GM19328 (cell line): Measurements from ENCODE around the gene METTL22.

Experiments used
- ATAC-seq: cut with Tn5 transposase; IDR thresholded peaks from one replicate; pipeline ENCODE4 v1.9.1; 2021; ENCODE audit warnings: mild to moderate bottlenecking, moderate library complexity; ENCODE audit not compliant: unreplicated experiment

METTL22 gene

DNA sequence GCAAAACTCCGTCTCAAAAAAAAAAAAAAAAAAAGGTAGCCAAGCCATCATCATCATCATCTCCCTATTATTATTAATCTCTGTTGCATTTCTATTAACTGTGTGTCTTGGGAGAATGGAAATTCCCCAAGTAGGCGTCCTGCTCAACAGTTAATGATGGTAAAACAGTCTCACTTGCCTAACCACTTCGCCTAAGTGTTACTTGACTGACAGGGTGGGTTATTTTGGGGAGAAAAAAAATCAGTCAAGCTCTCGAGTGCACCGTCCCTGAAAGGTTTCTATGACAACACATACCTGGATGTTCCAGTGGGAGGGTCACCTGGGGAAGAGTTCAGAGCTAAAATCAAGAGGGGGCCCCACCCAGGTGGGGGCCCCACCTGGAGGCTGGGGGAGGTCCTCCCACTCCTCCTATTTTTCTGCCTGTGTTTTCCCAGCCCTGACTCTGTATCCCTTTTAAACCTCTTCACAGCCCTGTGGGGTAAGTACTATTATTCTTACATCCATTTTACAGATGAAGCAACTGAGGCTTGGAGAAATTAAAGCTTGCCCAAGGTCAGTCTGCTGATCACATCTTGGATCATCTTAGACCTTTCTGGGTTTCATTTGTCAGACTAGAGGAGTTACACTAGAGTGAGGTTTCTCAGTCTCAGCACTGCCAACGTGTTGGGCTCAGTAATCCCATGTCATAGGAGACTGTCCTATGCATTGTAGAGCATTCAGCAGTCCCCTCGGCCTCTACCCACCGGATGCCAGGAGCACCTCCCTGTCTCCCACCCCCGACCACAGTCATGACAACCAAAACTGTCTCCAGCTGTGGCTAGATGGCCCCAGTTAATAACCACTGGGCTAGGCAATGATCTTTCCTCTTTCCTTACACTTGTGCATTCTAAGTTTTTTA is 41.9 kb downstream of the METTL22 start:
- no peak for ATAC-seq

DNA sequence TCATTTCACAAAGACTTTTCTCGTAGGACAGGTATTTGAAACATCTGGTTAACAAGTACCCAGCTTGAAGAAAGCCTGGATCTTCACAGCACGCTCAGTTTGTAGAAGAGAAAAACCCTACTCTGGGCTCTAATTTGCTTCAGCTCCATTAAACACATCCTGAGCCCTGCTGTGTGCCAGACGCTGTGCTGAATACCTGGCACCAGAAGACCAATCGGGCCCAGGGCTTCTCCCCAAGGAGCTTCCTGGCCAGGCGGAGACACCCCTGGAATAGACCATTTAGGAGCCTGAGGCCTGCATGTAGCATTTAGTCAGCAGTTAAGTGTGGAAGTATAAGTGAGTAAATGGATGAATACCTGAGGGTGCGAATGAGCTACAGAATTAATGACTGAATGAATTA is 44.0 kb downstream of the METTL22 start:
- no peak for ATAC-seq

DNA sequence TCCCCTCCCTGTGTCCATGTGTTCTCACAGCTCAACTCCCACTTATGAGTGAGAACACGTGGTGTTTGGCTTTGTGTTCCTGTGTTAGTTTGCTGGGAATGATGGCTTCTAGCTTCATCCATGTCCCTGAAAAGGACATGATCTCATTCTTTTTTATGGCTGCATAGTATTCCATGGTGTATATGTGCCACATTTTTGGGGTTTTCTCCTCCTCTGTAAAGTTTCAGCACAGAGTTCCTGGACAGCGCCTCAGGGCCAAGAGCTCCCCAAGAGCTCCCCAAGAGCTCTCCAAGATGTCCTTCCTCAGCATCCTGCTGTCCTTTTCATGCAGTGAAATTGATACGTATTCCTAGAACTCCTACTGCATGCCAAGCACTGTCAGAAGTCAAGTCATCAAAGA is 46.0 kb downstream of the METTL22 start:
- ATAC-seq = no peak

DNA sequence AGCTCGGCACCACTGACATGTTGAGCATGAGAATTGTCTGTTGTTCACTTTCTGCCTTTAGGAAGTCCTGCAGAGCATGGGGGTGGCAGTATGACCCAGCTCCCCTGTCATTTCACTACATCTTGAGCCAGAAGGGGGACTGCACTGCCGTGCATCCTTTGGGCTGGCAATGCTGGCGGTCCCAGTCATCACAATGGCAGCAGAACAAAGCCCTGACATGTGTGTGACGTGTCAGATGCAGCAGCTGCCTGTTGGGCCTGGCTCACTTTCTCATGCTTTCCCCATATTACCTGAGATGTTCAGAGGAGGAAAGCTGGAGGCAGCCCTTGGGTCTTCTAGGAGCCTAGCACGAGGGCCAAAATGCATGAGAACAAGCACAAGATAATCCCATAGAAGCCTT is 46.6 kb downstream of the METTL22 start:
- no peak for ATAC-seq

DNA sequence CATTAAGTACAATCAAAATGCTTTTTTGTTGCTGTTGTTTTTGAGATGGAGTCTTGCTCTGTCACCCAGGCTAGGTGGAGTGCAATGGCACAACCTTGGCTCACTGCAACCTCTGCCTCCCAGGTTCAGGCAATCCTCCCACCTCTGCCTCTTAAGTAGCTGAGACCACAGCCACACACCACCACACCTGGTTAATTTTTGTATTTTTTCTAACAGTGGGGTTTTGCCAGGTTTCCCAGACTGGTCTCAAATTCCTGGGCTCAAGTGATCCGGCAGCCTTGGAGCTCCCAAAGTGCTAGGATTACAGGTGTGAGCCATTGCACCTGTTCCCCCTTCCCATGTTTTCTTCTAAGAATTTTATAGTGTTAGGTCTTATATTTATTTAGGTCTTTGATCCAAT is 48.0 kb downstream of the METTL22 start:
- no peak for ATAC-seq

DNA sequence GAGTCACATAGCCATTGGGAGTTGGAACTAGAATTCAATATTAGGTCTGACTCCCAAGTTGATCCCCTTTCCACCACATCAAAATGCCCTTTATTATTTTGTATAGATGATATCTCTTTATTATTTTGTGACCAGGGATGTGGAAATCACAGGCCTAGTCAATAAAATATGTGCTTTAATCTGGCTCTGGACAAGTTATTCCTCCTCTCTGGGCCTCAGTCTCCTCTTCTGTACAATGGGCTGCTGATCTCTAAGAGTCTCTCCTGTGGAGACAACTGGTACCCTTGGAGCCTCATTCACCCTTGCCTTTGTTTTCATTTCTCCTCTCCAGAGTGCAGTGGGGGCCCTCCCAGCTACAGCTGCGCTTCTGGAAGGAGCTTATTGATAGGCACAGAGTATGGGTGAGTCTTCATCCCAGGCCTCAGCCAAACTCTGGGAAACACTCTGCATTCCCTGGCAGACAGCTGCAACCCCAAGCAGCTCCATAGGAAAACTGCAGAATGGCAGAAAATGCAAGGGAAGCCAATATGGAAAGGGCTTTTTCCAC is 48.6 kb downstream of the METTL22 start:
- no peak for ATAC-seq

DNA sequence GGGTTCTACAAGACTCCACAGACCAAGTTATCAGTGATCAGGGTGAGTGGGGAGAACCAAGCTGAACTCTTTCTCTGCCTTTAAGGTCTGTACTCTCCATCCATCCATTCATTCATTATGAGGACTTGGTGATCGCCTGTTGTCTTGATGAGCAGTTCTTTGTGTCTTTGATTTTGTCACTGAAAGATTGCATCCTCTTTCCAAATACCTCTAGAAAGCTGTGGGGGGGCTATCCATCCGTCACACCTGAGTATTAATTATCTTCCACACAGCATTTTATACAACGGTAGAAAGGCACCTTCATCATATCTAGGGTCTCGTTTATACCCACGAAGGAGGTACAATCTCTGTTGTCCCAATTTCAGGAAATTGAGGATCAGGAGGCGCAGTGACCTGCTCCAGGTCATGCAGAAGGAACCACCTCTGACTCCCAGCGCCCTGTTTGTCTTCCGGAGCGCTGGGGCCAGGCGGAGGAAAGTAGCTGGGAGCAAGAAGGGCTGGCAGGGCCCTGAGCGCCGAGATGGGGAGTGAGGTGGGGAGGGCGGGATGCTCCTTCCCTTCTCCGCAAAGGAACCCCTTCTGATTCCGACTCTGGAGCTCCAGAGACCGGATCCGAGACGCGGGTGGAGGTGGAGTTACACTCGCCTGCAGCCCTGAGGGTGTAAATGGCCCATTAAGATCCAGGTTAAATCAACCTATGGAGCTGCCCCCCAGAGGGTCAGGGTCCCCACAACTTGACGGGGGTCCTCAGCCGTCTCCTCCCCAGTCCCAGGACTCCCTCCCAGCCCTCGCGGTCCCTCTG is 52.3 kb downstream of the METTL22 start:
- peak; percentile 39 for ATAC-seq

DNA sequence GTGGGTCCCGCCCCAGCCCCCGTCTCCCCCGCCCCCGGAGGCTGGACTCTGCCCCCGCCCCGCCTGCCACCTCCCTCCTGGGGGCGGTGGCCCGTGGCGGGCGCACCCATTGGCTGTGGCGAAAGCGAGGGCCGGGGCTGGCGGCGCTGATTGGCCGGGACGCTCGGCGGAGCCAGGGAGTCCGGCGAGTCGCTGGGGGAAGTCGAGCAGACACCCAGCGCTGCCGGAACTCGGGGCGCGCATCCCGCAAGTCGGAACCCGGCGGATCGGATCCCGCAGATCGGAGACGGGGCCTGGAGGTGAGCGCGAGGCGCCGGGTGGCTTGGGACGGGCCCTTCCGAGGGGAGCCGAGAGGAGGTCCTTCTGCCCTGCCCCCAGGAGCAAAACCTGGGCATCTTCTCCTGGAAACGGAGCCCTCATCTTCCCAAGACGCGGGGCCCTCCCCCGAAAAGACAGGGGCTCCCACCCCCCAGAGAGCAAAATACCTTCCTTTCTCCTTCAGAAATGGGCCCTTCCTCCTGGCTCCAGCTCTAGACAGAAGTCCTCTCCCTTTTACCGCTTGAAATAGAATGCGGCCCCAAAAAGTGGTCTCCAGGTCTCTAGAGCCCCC is 53.0 kb downstream of the METTL22 start, which contains the start of gene ABAT:
TSS of gene ABAT (plus strand) at position 205 of the 610 bp plus-strand sequence. CDS start 61,123 bp downstream, outside the sequence.
- peak; percentile 100 for ATAC-seq

DNA sequence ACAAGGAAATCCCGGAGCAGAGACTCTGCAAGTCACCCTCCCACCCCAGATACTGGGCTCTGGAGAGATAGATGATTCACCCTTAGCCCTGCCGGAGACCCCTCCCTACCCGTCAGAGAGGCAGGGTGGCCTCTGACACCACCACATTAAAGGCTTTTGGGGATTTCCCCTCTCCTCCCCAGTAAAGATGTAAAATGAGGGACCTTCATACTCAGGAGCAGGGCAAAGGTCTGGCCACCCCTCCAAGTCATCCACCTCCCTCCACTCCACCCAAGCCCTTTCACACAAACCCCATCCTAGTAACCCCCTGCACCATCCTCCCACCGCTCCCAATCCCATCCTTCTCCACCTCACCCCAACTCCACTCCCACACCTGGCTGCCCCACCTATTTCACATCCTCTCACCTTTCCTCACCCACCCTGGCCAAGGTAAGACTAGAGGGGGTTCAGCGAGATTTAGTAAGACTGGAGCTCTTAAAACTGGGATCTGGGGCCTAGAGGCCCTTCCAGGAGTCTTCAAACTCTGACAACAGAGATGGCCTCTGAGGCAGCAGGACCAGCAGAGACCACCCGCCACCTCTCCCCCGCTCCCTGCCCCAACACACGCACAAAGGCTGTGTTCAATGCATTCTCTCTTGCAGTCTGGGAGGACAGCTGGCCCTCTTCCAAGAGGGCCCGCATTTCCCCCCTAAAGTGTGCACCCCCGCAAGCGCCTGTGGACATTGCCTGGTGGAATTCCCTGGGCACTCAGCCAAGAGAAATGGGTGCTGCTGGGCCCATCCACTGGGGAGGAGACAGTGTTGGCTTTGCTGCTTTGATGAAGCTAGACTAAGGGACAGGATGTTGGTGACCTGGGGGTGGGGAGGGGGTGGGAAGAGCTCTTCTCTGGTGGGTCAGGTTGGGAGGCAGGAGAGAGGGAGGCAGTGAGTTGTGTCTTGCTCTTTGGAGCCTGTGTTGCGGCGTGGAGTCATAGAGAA is 54.0 kb downstream of the METTL22 start:
- ATAC-seq = no peak

DNA sequence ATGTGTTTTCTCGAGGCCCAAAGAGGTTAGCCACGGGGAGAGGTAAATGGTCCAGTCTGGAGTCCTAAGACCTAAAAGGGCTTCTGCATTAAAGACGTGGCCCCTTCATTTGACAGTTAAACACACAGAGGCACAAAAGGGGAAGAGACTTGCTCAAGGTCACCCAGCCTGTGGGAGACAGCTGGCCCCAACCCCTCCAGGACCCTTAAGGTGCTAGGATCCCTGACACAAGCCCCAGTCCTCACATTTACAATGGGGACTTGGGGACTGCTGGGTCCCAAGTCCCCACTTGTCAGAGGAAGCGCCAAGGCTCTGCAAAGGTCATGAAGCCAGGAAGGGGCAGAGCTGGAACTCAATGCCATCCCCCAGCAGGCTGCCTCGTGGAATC is 54.7 kb downstream of the METTL22 start:
- ATAC-seq = no peak

DNA sequence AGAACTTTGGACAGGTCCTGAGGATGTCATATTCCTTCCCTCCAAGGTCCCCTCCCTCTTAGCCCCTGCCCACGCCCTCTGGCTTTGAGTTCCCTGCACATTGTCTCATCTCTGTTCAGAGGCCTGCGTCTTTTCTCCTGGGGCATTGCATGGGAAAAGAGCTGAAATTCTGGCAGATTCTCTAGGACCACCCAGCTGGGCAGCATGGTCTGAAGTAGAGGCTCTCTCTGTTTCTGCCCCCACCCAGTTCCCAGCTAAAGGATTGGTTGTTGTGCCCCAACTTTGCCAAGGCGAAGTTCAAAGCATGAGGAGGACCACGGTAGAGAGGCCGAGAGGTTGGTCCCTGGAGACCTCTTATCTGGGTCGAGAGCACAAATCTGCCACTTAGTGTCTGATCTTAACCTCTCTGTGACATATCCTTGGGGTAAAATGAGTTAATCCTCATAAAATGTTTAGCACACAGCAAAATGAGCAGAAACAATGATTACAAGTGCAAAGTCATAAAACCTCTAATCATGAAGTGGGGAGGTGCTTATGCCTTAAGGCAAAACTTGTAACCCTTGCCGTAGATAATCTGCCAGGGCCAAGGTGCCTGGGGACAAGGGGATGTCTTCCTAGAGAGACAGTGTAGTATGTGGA is 55.4 kb downstream of the METTL22 start:
- ATAC-seq = no peak

DNA sequence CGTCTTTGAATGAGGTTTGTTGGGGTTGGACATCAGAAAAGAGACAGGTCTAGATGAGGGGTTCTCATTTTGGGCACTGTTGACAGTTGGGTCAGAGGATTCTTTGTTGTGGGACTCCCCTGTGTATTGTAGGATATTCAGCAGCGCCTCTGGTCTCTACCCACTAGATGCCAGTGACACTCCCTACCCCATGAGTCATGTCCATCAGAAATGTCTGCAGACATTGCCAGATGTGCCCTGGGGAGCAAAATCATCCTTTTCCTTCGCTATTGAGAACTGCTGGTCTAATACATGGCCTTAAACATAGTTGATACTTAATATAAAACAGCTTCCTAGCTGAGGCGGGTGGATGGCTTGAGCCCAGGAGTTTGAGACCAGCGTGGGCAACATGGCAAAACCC is 56.0 kb downstream of the METTL22 start:
- no peak for ATAC-seq

DNA sequence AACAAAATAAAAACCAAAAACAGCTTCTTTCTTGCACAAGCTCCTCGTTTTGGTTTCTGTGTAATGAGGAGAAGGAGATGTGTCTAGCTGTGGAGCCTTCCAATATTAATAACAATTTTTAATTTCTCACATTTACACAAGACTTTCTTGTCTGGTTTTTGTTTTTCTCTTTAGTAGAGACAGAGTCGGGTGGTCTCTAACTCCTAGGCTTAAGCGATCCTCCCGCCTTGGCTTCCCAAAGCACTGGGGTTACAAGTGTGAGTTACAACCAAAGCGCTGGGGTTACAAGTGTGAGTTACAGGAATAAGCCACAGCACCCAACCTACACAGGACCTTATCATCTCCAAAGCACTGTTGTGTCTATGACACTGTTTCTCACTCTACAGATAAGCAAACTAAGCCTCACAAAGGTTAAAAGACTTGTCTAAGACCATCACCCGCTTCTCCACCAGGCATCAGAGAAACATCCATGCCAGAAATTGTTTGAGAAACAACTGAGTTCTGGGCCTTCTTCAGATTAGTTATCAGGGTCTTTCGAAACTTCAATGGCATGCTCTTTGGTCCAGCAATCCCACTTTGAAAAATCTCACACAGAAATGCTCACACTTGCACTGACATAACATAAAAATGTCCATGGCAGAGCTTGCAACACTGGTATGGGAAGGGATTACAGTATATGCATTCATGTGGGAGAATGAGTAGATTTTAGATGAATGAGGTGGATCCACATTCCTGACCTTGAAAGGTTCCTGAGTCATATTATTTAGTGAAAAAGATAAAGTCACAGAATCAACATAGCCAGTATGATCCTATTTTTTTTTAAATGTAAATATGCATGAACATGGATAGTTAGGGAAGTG is 56.8 kb downstream of the METTL22 start:
- no peak for ATAC-seq

DNA sequence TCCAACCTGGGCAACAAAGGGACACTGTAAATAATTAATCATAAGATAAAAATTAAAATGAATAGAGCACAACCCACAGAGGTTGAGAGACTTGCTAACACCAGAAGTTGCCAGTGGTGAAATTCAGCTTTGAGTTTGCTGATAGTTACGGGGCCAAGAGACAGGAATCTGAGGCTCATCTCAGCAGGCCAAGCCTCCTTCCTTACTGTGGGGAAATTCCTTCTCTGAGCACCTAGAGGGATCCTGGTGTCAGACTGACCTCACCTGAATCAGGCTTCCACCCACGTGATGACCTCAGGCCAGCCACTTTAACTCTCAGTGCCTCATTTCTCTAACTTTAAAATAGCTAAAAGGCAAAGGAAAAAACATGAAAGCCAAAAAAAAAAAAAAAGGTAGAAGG is 57.7 kb downstream of the METTL22 start:
- no peak for ATAC-seq

DNA sequence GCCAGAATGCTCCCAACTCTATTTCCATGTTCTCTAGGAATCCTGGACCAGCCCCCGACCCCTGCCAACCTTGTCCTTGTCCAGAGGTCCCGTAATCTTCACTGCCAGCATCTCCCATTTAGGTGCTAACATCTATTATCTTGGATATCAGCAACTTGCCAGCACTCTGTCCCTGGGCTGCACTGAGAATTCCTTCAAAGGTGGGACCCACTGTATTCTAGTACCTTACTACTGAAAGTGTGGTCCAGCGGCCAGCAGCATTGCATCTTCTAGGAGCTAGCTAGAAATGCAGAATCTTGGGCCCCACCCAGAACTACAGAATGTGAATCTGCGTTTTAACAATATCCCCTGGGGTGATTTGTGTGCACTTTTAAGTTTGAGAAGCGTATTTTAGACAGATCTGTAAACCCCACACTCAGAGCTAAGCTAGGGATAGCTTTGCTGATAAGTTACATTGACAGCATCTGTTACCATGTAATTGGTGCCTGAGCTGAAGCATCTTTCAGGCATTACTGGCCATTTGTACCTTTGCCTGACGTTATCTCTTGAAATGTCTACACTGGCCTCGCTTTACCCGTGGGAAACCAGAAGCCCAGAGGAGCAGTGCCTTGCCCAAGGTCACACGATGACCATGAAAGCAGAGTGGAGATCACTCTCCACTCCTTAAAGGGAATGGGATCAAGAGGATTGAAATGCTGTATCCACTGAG is 61.2 kb downstream of the METTL22 start:
- no peak for ATAC-seq

DNA sequence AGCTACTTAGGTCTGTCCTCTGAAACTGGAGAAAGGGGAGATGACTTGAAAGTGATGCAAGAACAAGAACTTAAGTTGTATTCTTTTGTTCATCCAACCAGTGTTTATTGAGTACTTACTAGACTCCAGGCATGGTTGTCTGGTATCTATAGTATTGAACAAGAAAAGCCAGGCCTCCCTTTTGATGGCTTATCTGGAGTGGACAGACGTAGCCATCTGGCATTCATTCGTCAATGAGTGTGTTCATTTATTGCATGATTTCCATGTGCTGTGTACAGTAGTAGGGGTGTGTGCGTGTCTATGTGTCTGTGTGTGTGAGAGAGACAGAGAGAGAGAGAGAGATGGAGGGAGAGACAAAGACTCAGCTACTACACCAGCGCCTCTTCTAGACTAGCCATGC is 62.1 kb downstream of the METTL22 start:
- no peak for ATAC-seq

DNA sequence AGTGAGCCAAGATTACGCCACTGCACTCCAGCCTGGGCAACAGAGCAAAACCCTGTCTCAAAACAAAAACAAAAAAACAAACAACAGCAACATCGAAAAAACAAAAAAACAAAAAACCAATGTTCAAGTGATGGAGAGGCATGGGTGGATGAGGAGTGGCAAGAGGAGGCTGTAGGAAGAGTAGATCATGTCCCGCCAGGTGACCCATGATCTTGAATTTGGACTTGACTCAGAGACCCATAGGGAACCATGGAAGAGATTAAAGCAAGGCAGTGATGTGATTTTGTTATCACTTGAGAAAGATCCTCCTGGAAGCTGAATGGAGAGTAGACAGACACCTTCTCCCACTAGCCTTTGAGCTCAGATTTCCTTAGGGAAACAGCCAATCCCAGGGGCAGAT is 64.1 kb downstream of the METTL22 start:
- no peak for ATAC-seq

DNA sequence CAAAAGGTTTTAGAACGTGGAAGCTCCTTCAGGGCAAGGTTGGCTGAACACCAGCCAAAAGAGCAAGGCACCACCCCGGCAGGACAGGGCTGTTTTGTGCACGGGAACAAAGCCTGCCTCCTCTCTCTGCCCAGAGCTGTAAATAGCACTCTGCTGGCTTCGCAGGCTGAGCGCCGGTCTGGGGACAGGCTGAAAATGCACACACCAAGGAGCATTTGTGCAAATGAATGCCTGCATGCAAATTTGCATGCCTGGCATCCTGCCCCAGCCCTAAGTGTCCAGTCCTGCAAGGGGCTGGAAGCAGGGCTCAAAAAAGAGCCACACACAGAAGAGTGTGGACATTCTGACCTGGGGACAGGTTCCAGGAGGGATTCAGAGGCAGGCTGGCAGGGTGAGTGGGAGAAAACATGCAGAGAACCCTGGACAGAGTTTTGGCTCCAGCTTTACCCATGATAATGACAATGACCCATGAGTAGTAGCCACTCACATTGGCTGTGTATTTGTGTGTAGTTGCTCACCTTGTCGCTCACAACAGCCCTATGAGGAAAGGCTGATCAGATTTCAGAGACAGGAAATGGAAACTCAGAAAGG is 64.6 kb downstream of the METTL22 start:
- no peak for ATAC-seq
